Measurements from ENCODE around the gene SERHL2. TPM values are rescaled to one million over a fixed set of nuclear protein-coding genes. Genes with fewer than 3 reads are reported as not detected.
A peak's percentile ranks its signal among the peaks of the same experiment; 100 is the strongest.
"Not testable (repeated sequence)": the region's sequence is repeated elsewhere in the genome, so short reads cannot be mapped to it uniquely, and the experiment has no call there.

Gene SERHL2
- total RNA-seq, 2 experiments from 2014 or later: 0.55 to 0.81 TPM

- Mint-ChIP-seq H3K4me3 (no peak overlapping the region), H3K36me3 (ENCODE audit: low read depth) (no peaks in the 10 kb centered on the region), H3K27me3 (peaks cover 16% of the 10 kb centered on the region), H3K4me1 (peaks cover 2% of the 10 kb centered on the region), H3K27ac (no peak overlapping the region), H3K9me3 (no peaks in the 10 kb centered on the region)
- DNase-seq: no peak
- ChIA-PET CTCF (interaction anchor here (1.4 kb wide), 1 partner anchor 11 kb away, joined by 4 read pairs; no protein-coding TSS in a partner anchor), POLR2A (no interaction called here)
Observed at GRCh38 chr22:42544686-42545085, 9.1 kb upstream of the SERHL2 start.

DNA sequence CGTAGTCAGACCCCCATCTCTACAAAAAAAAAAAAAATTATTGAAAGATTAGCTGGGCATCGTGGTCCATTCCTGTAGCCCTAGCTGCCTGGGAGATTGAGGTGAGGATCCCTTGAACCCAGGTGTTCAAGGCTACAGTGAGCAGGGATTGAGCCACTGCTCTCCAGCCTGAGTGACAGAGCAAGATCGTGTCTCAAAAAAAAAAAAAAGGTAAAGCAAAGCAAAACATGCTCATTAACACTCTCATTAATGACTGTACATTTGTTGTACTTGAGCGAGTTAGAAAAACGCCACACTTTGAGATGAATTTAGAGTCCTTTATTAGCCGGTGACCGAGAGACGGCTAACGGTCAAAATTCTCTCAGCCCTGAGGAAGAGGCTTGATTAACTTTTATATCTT lies 6.2 kb upstream of the SERHL2 start:
- Mint-ChIP-seq H3K4me3 (no peak overlapping the region), H3K27me3 (peaks cover 12% of the 10 kb centered on the region), H3K9me3 (no peaks in the 10 kb centered on the region), H3K36me3 (ENCODE audit: low read depth) (no peaks in the 10 kb centered on the region), H3K4me1 (peaks cover 12% of the 10 kb centered on the region), H3K27ac (no peak overlapping the region)
- POLR2A ChIA-PET: interaction anchor here (0.6 kb wide), 1 partner anchor 32 kb away, joined by 3 read pairs; no protein-coding TSS in a partner anchor
- DNase-seq: no peak
- CTCF ChIA-PET: interaction anchor here (0.5 kb wide), 1 partner anchor 9 kb away, joined by 3 read pairs; no protein-coding TSS in a partner anchor

DNA sequence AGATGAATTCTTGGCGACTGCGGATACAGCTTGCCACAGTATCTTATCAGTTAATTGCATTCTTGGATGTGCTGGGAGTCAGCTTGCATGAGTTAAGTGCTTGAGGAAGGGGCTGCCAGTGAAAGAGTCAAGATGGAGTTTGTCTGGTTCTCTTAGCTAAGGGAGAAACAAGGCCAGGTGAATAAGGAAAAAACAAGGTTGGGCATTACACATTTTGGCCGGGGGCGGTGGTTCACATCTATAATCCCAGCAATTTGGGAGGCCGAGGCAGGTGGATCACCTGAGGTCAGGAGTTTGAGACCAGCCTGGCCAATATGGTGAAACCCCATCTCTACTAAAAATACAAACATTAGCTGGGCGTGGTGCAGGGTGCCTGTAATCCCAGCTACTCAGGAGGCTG lies 5.6 kb upstream of the SERHL2 start:
- H3K27ac Mint-ChIP-seq; CTCF ChIA-PET; H3K27me3 Mint-ChIP-seq; H3K4me3 Mint-ChIP-seq; DNase-seq; POLR2A ChIA-PET; H3K9me3 Mint-ChIP-seq; H3K36me3 Mint-ChIP-seq (ENCODE audit: low read depth): not testable (repeated sequence)
- peaks cover 15% of the 10 kb centered on the region for H3K4me1 Mint-ChIP-seq

GRCh38 chr22:42548597-42549330 lies 5.0 kb upstream of the SERHL2 start:
- no peaks in the 10 kb centered on the region for H3K9me3 Mint-ChIP-seq
- no peaks in the 10 kb centered on the region for H3K36me3 Mint-ChIP-seq (ENCODE audit: low read depth)
- no peak for DNase-seq
- peaks cover 9% of the 10 kb centered on the region for H3K27me3 Mint-ChIP-seq
- ChIA-PET CTCF (no interaction called here), POLR2A (no interaction called here)
- no peak overlapping the region for H3K27ac Mint-ChIP-seq
- no peak overlapping the region for H3K4me3 Mint-ChIP-seq
- peaks cover 16% of the 10 kb centered on the region for H3K4me1 Mint-ChIP-seq

GRCh38 chr22:42549331-42550060 lies 4.3 kb upstream of the SERHL2 start:
- Mint-ChIP-seq H3K27ac (no peak overlapping the region), H3K36me3 (ENCODE audit: low read depth) (no peaks in the 10 kb centered on the region), H3K4me1 (peaks cover 20% of the 10 kb centered on the region), H3K9me3 (no peaks in the 10 kb centered on the region), H3K4me3 (no peak overlapping the region), H3K27me3 (peaks cover 11% of the 10 kb centered on the region)
- CTCF ChIA-PET: interaction anchor here (0.5 to 1.5 kb wide), 5 partner anchors 9 to 43 kb away, joined by 3 to 5 read pairs (median 3); no protein-coding TSS in a partner anchor
- POLR2A ChIA-PET: interaction anchor here (1.0 to 1.5 kb wide), 5 partner anchors 12 to 65 kb away, joined by 3 to 7 read pairs (median 4); partner anchors contain the start of gene POLDIP3
- DNase-seq: no peak

GRCh38 chr22:42552294-42552647 lies 1.5 kb upstream of the SERHL2 start:
- H3K27me3 Mint-ChIP-seq; H3K9me3 Mint-ChIP-seq; H3K36me3 Mint-ChIP-seq (ENCODE audit: low read depth); DNase-seq: not testable (repeated sequence)
- POLR2A ChIA-PET: interaction anchor here (0.7 to 1.7 kb wide), 2 partner anchors 15 to 62 kb away, joined by 3 to 7 read pairs; partner anchors contain the start of gene POLDIP3
- H3K4me1 Mint-ChIP-seq: peaks cover 20% of the 10 kb centered on the region
- H3K27ac Mint-ChIP-seq: peak overlapping the region; percentile 78
- H3K4me3 Mint-ChIP-seq: peak overlapping the region; percentile 74
- CTCF ChIA-PET: interaction anchor here (0.6 kb wide), 1 partner anchor 11 kb away, joined by 4 read pairs; no protein-coding TSS in a partner anchor

DNA sequence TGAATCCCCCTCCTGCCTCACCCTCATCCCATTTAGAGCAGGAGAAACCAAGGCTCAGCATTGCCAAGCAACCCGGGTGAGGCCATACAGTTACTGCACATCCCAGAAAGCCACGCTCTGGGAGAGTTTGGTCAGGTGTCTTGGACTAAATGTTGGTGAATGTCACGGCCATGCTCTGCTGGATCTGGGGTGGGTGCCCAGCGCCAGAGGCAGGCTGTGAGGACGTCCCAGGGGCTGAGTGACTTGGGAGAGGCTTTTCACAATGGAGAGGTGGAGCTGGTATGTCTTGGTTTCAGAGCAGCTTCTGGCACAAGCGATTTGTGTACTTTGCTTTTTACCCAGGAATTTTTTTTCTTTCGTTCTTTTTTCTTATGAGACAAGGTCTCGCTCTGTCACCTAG lies 6.6 kb downstream of the SERHL2 start:
- Mint-ChIP-seq H3K4me1 (no peaks in the 10 kb centered on the region), H3K27me3 (no peaks in the 10 kb centered on the region), H3K27ac (no peak overlapping the region), H3K9me3 (no peaks in the 10 kb centered on the region), H3K36me3 (ENCODE audit: low read depth) (peaks cover 2% of the 10 kb centered on the region), H3K4me3 (no peak overlapping the region)
- ChIA-PET CTCF (interaction anchor here (1.0 kb wide), 1 partner anchor 386 kb away, joined by 3 read pairs; no protein-coding TSS in a partner anchor), POLR2A (interaction anchor here (1.3 kb wide), 2 partner anchors 8 to 14 kb away, joined by 3 to 5 read pairs; no protein-coding TSS in a partner anchor)
- DNase-seq: no peak

DNA sequence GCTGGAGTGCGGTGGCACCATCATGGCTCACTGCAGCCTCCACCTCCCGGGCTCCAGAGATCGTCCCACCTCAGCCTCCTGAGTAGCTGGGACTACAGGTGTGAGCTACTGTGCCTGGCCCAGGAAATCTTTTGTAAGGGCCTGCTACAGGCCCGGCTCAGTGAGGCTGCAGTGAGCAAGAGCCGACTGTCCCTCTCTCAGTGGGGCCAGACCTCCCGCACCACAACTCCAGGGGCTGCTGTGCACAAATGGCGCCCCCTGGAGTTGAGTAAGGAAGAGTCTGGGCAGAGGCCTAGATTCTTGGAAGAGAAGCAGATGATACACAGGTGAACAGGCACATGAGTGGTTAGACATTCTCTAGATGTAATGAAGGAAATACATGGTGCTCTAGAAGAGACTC lies 7.0 kb downstream of the SERHL2 start:
- DNase-seq: no peak
- H3K27ac Mint-ChIP-seq: no peak overlapping the region
- H3K36me3 Mint-ChIP-seq (ENCODE audit: low read depth): peaks cover 2% of the 10 kb centered on the region
- H3K9me3 Mint-ChIP-seq: no peaks in the 10 kb centered on the region
- POLR2A ChIA-PET: interaction anchor here (1.3 kb wide), 1 partner anchor 13 kb away, joined by 3 read pairs; no protein-coding TSS in a partner anchor
- H3K4me1 Mint-ChIP-seq: no peaks in the 10 kb centered on the region
- H3K4me3 Mint-ChIP-seq: no peak overlapping the region
- CTCF ChIA-PET: interaction anchor here (0.7 to 1.3 kb wide), 3 partner anchors 9 to 386 kb away, joined by 3 read pairs; no protein-coding TSS in a partner anchor
- H3K27me3 Mint-ChIP-seq: no peaks in the 10 kb centered on the region

DNA sequence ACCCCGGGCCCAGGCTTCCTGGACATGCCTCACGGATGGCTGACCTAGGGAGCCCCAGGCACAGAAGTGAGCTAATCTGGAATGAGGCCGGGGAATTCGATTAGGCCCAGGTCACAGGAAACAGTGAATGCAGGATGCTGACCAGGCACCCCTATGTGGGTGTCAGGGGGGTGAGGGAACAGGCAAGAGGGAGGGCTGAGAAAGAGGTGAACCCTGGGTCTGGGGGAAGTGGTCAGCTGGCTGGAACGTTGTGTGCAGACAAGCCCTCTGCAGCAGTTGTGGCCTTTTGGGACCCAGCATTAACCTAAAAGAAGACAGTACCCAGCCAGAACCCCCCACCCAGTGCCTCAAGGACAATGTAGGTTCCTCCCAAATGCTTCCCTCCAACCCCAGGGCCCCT lies 8.1 kb downstream of the SERHL2 start:
- no peaks in the 10 kb centered on the region for H3K4me1 Mint-ChIP-seq
- CTCF ChIA-PET: interaction anchor here (1.3 kb wide), 1 partner anchor 8 kb away, joined by 3 read pairs; no protein-coding TSS in a partner anchor

GRCh38 chr22:42562279-42562678 lies 8.5 kb downstream of the SERHL2 start:
- Mint-ChIP-seq H3K4me1 (no peaks in the 10 kb centered on the region), H3K36me3 (ENCODE audit: low read depth) (peaks cover 2% of the 10 kb centered on the region), H3K27me3 (no peaks in the 10 kb centered on the region), H3K4me3 (no peak overlapping the region), H3K27ac (no peak overlapping the region), H3K9me3 (no peaks in the 10 kb centered on the region)
- ChIA-PET POLR2A (no interaction called here), CTCF (no interaction called here)
- no peak for DNase-seq

More for the DNA sequence above, 8.1 kb downstream of the SERHL2 start:
- no peaks in the 10 kb centered on the region for H3K27me3 Mint-ChIP-seq
- no peak overlapping the region for H3K27ac Mint-ChIP-seq
- no peaks in the 10 kb centered on the region for H3K9me3 Mint-ChIP-seq
- DNase-seq: no peak
- peaks cover 2% of the 10 kb centered on the region for H3K36me3 Mint-ChIP-seq (ENCODE audit: low read depth)
- POLR2A ChIA-PET: no interaction called here
- H3K4me3 Mint-ChIP-seq: no peak overlapping the region

GRCh38 chr22:42562684-42563083 lies 8.9 kb downstream of the SERHL2 start:
- Mint-ChIP-seq H3K27ac (no peak overlapping the region), H3K4me1 (no peaks in the 10 kb centered on the region), H3K27me3 (no peaks in the 10 kb centered on the region), H3K9me3 (no peaks in the 10 kb centered on the region), H3K36me3 (ENCODE audit: low read depth) (peaks cover 2% of the 10 kb centered on the region), H3K4me3 (no peak overlapping the region)
- ChIA-PET CTCF (no interaction called here), POLR2A (no interaction called here)
- DNase-seq: no peak

GRCh38 chr22:42563943-42564342 lies 10.2 kb downstream of the SERHL2 start:
- H3K27me3 Mint-ChIP-seq; H3K27ac Mint-ChIP-seq; DNase-seq; CTCF ChIA-PET; H3K4me1 Mint-ChIP-seq; H3K36me3 Mint-ChIP-seq (ENCODE audit: low read depth); POLR2A ChIA-PET; H3K4me3 Mint-ChIP-seq; H3K9me3 Mint-ChIP-seq: not testable (repeated sequence)

- DNase-seq: no peak
- Mint-ChIP-seq H3K36me3 (ENCODE audit: low read depth) (peaks cover 2% of the 10 kb centered on the region), H3K27ac (no peak overlapping the region), H3K9me3 (no peaks in the 10 kb centered on the region), H3K4me1 (no peaks in the 10 kb centered on the region), H3K4me3 (no peak overlapping the region), H3K27me3 (no peaks in the 10 kb centered on the region)
- ChIA-PET CTCF (no interaction called here), POLR2A (interaction anchor here (1.1 to 1.5 kb wide), 2 partner anchors 11 to 50 kb away, joined by 3 read pairs; partner anchors contain the start of genes POLDIP3 and SERHL2)
Observed at GRCh38 chr22:42564699-42565098, 10.9 kb downstream of the SERHL2 start.

All from activated CD4-positive, alpha-beta memory T cell treated with anti-CD3 and anti-CD28 coated beads, Interleukin-2, amount 10 ng/mL, durations not matched to agents 7 days and 5 days (primary cell).